ENCODE data around the gene HOXA3. TPM values are rescaled to one million over a fixed set of nuclear protein-coding genes. Genes with fewer than 3 reads are reported as not detected.

Gene HOXA3
- total RNA-seq, 1 experiment from 2014 or later, result not detected

- H3K9me3 ChIP-seq (ENCODE audit: control insufficient read depth, low read depth, low read length), result no peaks in the 10 kb centered on the region
- H3K27me3 ChIP-seq (ENCODE audit: insufficient read depth, low read length), result peaks cover 90% of the 10 kb centered on the region
- no peaks in the 10 kb centered on the region for H3K79me2 ChIP-seq (ENCODE audit: insufficient read depth, low read length)
- H3K4me2 ChIP-seq (ENCODE audit: insufficient read depth, insufficient read length, low read length), result no peak overlapping the region
- no peak overlapping the region for H3K27ac ChIP-seq (ENCODE audit: insufficient read length, low read depth, low read length)
- no peak overlapping the region for H2BK12ac ChIP-seq (ENCODE audit: insufficient read length, low read depth, low read length)
- TF ChIP-seq CTCF (conservative IDR thresholded peaks at IDR 0.05), result no peak
- no peak overlapping the region for H3K9ac ChIP-seq (ENCODE audit: extremely low read depth, insufficient read length, low read length)
- Mint-ChIP-seq H3K9me3 (peaks cover 7 to 10% of the 10 kb centered on the region in 2 experiments; a peak in 4 of 5 replicates), H3K27me3 (ENCODE audit: low read depth) (peaks cover 95% of the 10 kb centered on the region), H3K27ac (no peak overlapping the region), H3K36me3 (ENCODE audit: insufficient read depth in 1 of 3, low read depth in 3 of 3) (peaks cover 0 to 2% (median 0%) of the 10 kb centered on the region in 3 experiments; a peak in 2 of 7 replicates), H3K4me1 (peaks cover 8 to 23% of the 10 kb centered on the region in 2 experiments; a peak in 3 of 4 replicates), H3K4me3 (no peak overlapping the region)
- no peak overlapping the region for H3K4ac ChIP-seq (ENCODE audit: low read depth, low read length)
- no peaks in the 10 kb centered on the region for H3K79me1 ChIP-seq (ENCODE audit: insufficient read depth, low read depth, low read length, poor library complexity, severe bottlenecking)
- no peak overlapping the region for H2BK120ac ChIP-seq (ENCODE audit: low read depth, low read length, poor library complexity, severe bottlenecking)
- no peak overlapping the region for H2BK15ac ChIP-seq (ENCODE audit: low read depth, low read length)
- no peak overlapping the region for H3K23ac ChIP-seq (ENCODE audit: insufficient read length, low read depth, low read length)
- H2AK5ac ChIP-seq (ENCODE audit: insufficient read length, low read length), result no peak overlapping the region
- no peak overlapping the region for H3K56ac ChIP-seq (ENCODE audit: insufficient read length, low read depth, low read length)
- H2BK20ac ChIP-seq (ENCODE audit: low read depth, low read length, poor library complexity, severe bottlenecking), result no peak overlapping the region
- no peaks in the 10 kb centered on the region for H3K23me2 ChIP-seq (ENCODE audit: insufficient read length, low read depth, low read length, poor library complexity, severe bottlenecking)
- WGBS (ENCODE audit: extremely low coverage, insufficient read length, low lambda C conversion rate), result no CpG with 5 or more reads among the region's 4 CpGs
- H3T11ph ChIP-seq (ENCODE audit: low read length), result no peak overlapping the region
- no peaks in the 10 kb centered on the region for H4K20me1 ChIP-seq (ENCODE audit: control insufficient read depth, insufficient read depth, insufficient read length)
- peak; percentile 29 for DNase-seq
- H3K14ac ChIP-seq (ENCODE audit: insufficient read depth, low read length), result no peak overlapping the region
- H2BK5ac ChIP-seq (ENCODE audit: insufficient read length, low read length), result no peak overlapping the region
- no peak overlapping the region for H3K18ac ChIP-seq (ENCODE audit: insufficient read length, low read depth, low read length)
- H2AFZ ChIP-seq (ENCODE audit: low read length), result no peak overlapping the region
- no peak overlapping the region for H4K8ac ChIP-seq (replicated peaks; ENCODE audit: insufficient read length, low read depth, low read length)
- no peak overlapping the region for H4K5ac ChIP-seq (ENCODE audit: insufficient read length, low read depth, low read length)
- no peaks in the 10 kb centered on the region for H3K4me1 ChIP-seq (ENCODE audit: insufficient read depth, low read length)
- H4K91ac ChIP-seq (ENCODE audit: insufficient read length, low read depth, low read length), result no peak overlapping the region
Measured at GRCh38 chr7:27201580-27202017, 49.2 kb upstream of the HOXA3 start.

All from H9 (cell line).